CD4-positive, CD25-positive, alpha-beta regulatory T cell (primary cell): Measurements from ENCODE around the gene LIN28A. TPM values are rescaled to one million over a fixed set of nuclear protein-coding genes. Genes with fewer than 3 reads are reported as not detected.

Experiments used
- ATAC-seq, 2 donors: fragments of 150-1000 bp; cut with Tn5 transposase; one replicate each; pipeline ENCODE4 v1.10.0; 2021; ENCODE audit warnings: low read depth in 2 of 2, moderate number of reproducible peaks in 2 of 2, moderate library complexity in 1 of 2
- DNase-seq, 3 donors: peaks; one replicate each; pipeline versions ENCODE4 v3.0.0 to v3.0.0-alpha.2; 2012 to 2022; ENCODE audit warnings: mixed read lengths in 1 of 3
- H3K27ac ChIP-seq: one replicate; pipeline ENCODE4 v1.7.0; 2013; ENCODE audit warnings: mild to moderate bottlenecking, low read length; ENCODE audit not compliant: insufficient read depth, poor library complexity, severe bottlenecking
- H3K27me3 ChIP-seq: one replicate; pipeline ENCODE4 v1.7.0; 2013; ENCODE audit warnings: low read length; ENCODE audit not compliant: control insufficient read depth, insufficient read depth
- H3K36me3 ChIP-seq: one replicate; pipeline ENCODE4 v1.7.0; 2013; ENCODE audit warnings: mild to moderate bottlenecking, low read length, moderate library complexity; ENCODE audit not compliant: control insufficient read depth, insufficient read depth
- H3K4me1 ChIP-seq: 2 replicates; pipeline ENCODE4 v1.7.0; 2013; ENCODE audit warnings: mild to moderate bottlenecking, low read length; ENCODE audit not compliant: insufficient read depth, control insufficient read depth, poor library complexity, severe bottlenecking
- H3K4me3 ChIP-seq: one replicate; pipeline ENCODE4 v1.7.0; 2013; ENCODE audit warnings: low read depth, mild to moderate bottlenecking, low read length, moderate library complexity
- H3K9me3 ChIP-seq, 2 experiments: 1 replicate in 1 of 2; 2 replicates in 1 of 2; pipeline ENCODE4 v1.7.0; 2013; ENCODE audit warnings: low read length in 2 of 2, mild to moderate bottlenecking in 1 of 2, moderate library complexity in 1 of 2; ENCODE audit not compliant: control insufficient read depth in 2 of 2
- H3K27ac Mint-ChIP-seq, 3 donors: one replicate each; pipeline ENCODE4 v1.8.0; 2020 to 2022; ENCODE audit warnings: mild to moderate bottlenecking in 3 of 3, mixed read lengths in 3 of 3, moderate library complexity in 2 of 3
- H3K27me3 Mint-ChIP-seq: one replicate; pipeline ENCODE4 v1.8.0; 2022; ENCODE audit warnings: mild to moderate bottlenecking, mixed read lengths
- H3K36me3 Mint-ChIP-seq: one replicate; pipeline ENCODE4 v1.8.0; 2020; ENCODE audit warnings: mixed read lengths
- H3K4me1 Mint-ChIP-seq, 4 donors: one replicate each; pipeline ENCODE4 v1.8.0; 2020 to 2022; ENCODE audit warnings: mixed read lengths in 4 of 4, mild to moderate bottlenecking in 1 of 4
- H3K4me3 Mint-ChIP-seq, 4 donors: one replicate each; pipeline ENCODE4 v1.8.0; 2020 to 2022; ENCODE audit warnings: mild to moderate bottlenecking in 4 of 4, mixed read lengths in 4 of 4, moderate library complexity in 3 of 4
- H3K9me3 Mint-ChIP-seq, 7 donors: one replicate each; pipeline ENCODE4 v1.8.0; 2020 to 2022; ENCODE audit warnings: mixed read lengths in 7 of 7, mild to moderate bottlenecking in 3 of 7, moderate library complexity in 2 of 7
- polyA plus RNA-seq, 4 donors: library from polyadenylated mRNA; unstranded; fragments of 300-500 nt; fragmentation: Illumina TruSeq; gene quantifications; one replicate each; pipeline ENCODE4 v1.2.3, GENCODE V29; 2021
- total RNA-seq: library from RNA; stranded (reverse); gene quantifications from one replicate; pipeline ENCODE4 v1.2.3, GENCODE V29; 2022

LIN28A gene
- total RNA-seq (not detected), polyA plus RNA-seq (not detected)

- H3K4me3 Mint-ChIP-seq: peak within 1 kb of the TSS; percentile 2 to 88 (median 66)
- peaks cover 7 to 33% (median 16%) of the 10 kb centered on the region in 4 donors for H3K4me1 Mint-ChIP-seq
- Histone ChIP-seq H3K4me1 (peaks cover 30% of the 10 kb centered on the region), H3K27ac (no peak within 1 kb of the TSS), H3K9me3 (no peaks in the 10 kb centered on the region), H3K4me3 (no peak within 1 kb of the TSS), H3K36me3 (no peaks in the 10 kb centered on the region), H3K27me3 (peaks cover 30% of the 10 kb centered on the region)
- H3K36me3 Mint-ChIP-seq: no peaks in the 10 kb centered on the region
- ATAC-seq (no peak), DNase-seq (no peak)
- peaks cover 0 to 6% (median 3%) of the 10 kb centered on the region in 7 donors for H3K9me3 Mint-ChIP-seq
- peak within 1 kb of the TSS in 1 of 3 donors; percentile 7 for H3K27ac Mint-ChIP-seq
- peaks cover 80% of the 10 kb centered on the region for H3K27me3 Mint-ChIP-seq
These were observed at the start of gene LIN28A for GRCh38 chr1:26410706-26411623. Gene LIN28A (plus strand): TSS chr1:26410817. CDS start chr1:26410892, 75 bp downstream.

- Mint-ChIP-seq H3K9me3 (no peaks in the 10 kb centered on the region), H3K27me3 (peaks cover 41% of the 10 kb centered on the region), H3K4me3 (peak overlapping the region in 2 of 4 donors; percentile 22 to 41), H3K4me1 (peaks cover 0 to 61% (median 32%) of the 10 kb centered on the region in 4 donors), H3K27ac (peak overlapping the region in 1 of 3 donors; percentile 38), H3K36me3 (peaks cover 3% of the 10 kb centered on the region)
- Histone ChIP-seq H3K9me3 (no peaks in the 10 kb centered on the region), H3K4me1 (peaks cover 39% of the 10 kb centered on the region), H3K27me3 (no peaks in the 10 kb centered on the region), H3K4me3 (no peak overlapping the region), H3K27ac (no peak overlapping the region), H3K36me3 (no peaks in the 10 kb centered on the region)
- ATAC-seq (no peak), DNase-seq (no peak)
These were observed 49.0 kb upstream of the LIN28A start for GRCh38 chr1:26361605-26362122.

DNA sequence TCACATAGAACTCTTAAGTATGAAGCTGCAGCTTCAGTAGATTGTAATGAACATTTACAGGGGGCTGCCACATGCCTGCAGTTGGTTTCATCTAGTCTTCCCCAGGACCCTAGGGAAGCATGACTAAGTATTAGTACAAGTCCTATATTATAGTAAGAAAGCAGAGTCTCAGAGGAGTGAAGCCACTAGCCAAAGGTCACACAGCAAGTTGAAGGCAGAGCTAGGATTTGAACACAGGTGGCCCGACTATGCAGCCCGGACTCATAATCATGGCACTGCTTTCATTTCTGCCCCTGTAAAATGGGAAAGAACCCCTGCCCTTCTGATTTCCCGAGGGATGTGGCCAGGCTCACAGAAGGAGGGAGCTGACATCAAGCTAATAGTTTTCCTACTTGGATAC is 48.3 kb upstream of the LIN28A start:
- no peaks in the 10 kb centered on the region for H3K9me3 ChIP-seq
- peaks cover 39% of the 10 kb centered on the region for H3K4me1 ChIP-seq
- Mint-ChIP-seq H3K4me1 (peaks cover 0 to 61% (median 32%) of the 10 kb centered on the region in 4 donors), H3K4me3 (peak overlapping the region in 2 of 4 donors; percentile 1 to 51), H3K9me3 (no peaks in the 10 kb centered on the region), H3K27me3 (peaks cover 41% of the 10 kb centered on the region), H3K27ac (no peak overlapping the region), H3K36me3 (peaks cover 3% of the 10 kb centered on the region)
- H3K27ac ChIP-seq: no peak overlapping the region
- no peak overlapping the region for H3K4me3 ChIP-seq
- DNase-seq (no peak), ATAC-seq (no peak)
- H3K36me3 ChIP-seq: no peaks in the 10 kb centered on the region
- H3K27me3 ChIP-seq: no peaks in the 10 kb centered on the region

GRCh38 chr1:26363549-26364448 is 46.8 kb upstream of the LIN28A start:
- Mint-ChIP-seq H3K9me3 (no peaks in the 10 kb centered on the region), H3K27ac (peak overlapping the region in 2 of 3 donors; percentile 43 to 51), H3K4me1 (peaks cover 0 to 61% (median 33%) of the 10 kb centered on the region in 4 donors), H3K4me3 (peak overlapping the region in 2 of 4 donors; percentile 10 to 65), H3K27me3 (peaks cover 41% of the 10 kb centered on the region), H3K36me3 (peaks cover 3% of the 10 kb centered on the region)
- peak; percentile 72 to 86 (median 81) for DNase-seq
- peak; percentile 85 to 95 for ATAC-seq
- H3K27ac ChIP-seq: no peak overlapping the region
- H3K4me1 ChIP-seq: peaks cover 33% of the 10 kb centered on the region
- H3K27me3 ChIP-seq: no peaks in the 10 kb centered on the region
- H3K36me3 ChIP-seq: no peaks in the 10 kb centered on the region
- H3K4me3 ChIP-seq: peak overlapping the region; percentile 26
- H3K9me3 ChIP-seq: no peaks in the 10 kb centered on the region

DNA sequence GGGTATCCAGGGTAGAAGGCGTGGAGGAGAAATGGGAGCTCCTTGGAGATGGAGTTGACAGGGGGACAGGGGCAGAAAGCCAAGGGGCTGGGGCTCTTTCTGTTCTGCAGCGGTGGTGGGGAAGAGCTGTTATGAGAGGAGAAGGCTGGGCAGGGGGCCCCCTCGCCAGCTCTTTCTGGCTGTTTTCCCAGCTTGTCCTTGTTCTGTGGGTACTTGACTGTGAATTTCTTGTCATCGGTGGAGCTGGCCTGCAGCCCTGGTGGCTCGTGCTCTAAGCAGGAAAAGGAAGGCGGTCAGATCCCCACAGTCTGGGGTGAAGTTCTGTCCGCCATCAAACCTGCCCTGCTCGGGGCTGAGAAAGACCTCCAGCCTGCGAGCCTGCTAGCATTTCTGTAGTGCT is 45.7 kb upstream of the LIN28A start:
- H3K27ac Mint-ChIP-seq: no peak overlapping the region
- Histone ChIP-seq H3K9me3 (no peaks in the 10 kb centered on the region), H3K4me1 (peaks cover 29% of the 10 kb centered on the region), H3K27ac (no peak overlapping the region), H3K36me3 (no peaks in the 10 kb centered on the region), H3K27me3 (no peaks in the 10 kb centered on the region), H3K4me3 (no peak overlapping the region)
- H3K4me3 Mint-ChIP-seq: no peak overlapping the region
- H3K4me1 Mint-ChIP-seq: peaks cover 0 to 56% (median 29%) of the 10 kb centered on the region in 4 donors
- DNase-seq: no peak
- peaks cover 36% of the 10 kb centered on the region for H3K27me3 Mint-ChIP-seq
- H3K9me3 Mint-ChIP-seq: peaks cover 0 to 2% (median 0%) of the 10 kb centered on the region in 7 donors
- ATAC-seq: no peak
- H3K36me3 Mint-ChIP-seq: peaks cover 3% of the 10 kb centered on the region

- H3K4me3 Mint-ChIP-seq: no peak overlapping the region
- H3K4me3 ChIP-seq: no peak overlapping the region
- H3K27ac Mint-ChIP-seq: no peak overlapping the region
These were observed 43.2 kb upstream of the LIN28A start for GRCh38 chr1:26367441-26367840.

GRCh38 chr1:26368006-26368405 is 42.6 kb upstream of the LIN28A start:
- peak overlapping the region in 2 of 3 donors; percentile 39 to 79 for H3K27ac Mint-ChIP-seq
- H3K36me3 ChIP-seq: no peaks in the 10 kb centered on the region
- H3K4me3 ChIP-seq: no peak overlapping the region
- H3K9me3 Mint-ChIP-seq: peaks cover 0 to 3% (median 0%) of the 10 kb centered on the region in 7 donors
- H3K27me3 ChIP-seq: no peaks in the 10 kb centered on the region
- H3K9me3 ChIP-seq: no peaks in the 10 kb centered on the region
- H3K4me1 ChIP-seq: peaks cover 47% of the 10 kb centered on the region
- H3K36me3 Mint-ChIP-seq: peaks cover 7% of the 10 kb centered on the region
- no peak for DNase-seq
- ATAC-seq: no peak
- peaks cover 8 to 65% (median 40%) of the 10 kb centered on the region in 4 donors for H3K4me1 Mint-ChIP-seq
- H3K27ac ChIP-seq: no peak overlapping the region
- peaks cover 8% of the 10 kb centered on the region for H3K27me3 Mint-ChIP-seq
- no peak overlapping the region for H3K4me3 Mint-ChIP-seq

More at GRCh38 chr1:26367441-26367840, 43.2 kb upstream of the LIN28A start:
- Histone ChIP-seq H3K4me1 (peaks cover 42% of the 10 kb centered on the region), H3K9me3 (no peaks in the 10 kb centered on the region), H3K36me3 (no peaks in the 10 kb centered on the region), H3K27ac (no peak overlapping the region), H3K27me3 (no peaks in the 10 kb centered on the region)
- DNase-seq (no peak), ATAC-seq (no peak)
- H3K9me3 Mint-ChIP-seq: peaks cover 0 to 3% (median 0%) of the 10 kb centered on the region in 7 donors
- peaks cover 4 to 59% (median 37%) of the 10 kb centered on the region in 4 donors for H3K4me1 Mint-ChIP-seq
- peaks cover 12% of the 10 kb centered on the region for H3K27me3 Mint-ChIP-seq
- peaks cover 7% of the 10 kb centered on the region for H3K36me3 Mint-ChIP-seq
